Measurements from ENCODE around the gene CLEC4F.

Gene CLEC4F, protein sequence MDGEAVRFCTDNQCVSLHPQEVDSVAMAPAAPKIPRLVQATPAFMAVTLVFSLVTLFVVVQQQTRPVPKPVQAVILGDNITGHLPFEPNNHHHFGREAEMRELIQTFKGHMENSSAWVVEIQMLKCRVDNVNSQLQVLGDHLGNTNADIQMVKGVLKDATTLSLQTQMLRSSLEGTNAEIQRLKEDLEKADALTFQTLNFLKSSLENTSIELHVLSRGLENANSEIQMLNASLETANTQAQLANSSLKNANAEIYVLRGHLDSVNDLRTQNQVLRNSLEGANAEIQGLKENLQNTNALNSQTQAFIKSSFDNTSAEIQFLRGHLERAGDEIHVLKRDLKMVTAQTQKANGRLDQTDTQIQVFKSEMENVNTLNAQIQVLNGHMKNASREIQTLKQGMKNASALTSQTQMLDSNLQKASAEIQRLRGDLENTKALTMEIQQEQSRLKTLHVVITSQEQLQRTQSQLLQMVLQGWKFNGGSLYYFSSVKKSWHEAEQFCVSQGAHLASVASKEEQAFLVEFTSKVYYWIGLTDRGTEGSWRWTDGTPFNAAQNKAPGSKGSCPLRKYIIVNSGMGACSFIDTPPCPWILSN

DNA sequence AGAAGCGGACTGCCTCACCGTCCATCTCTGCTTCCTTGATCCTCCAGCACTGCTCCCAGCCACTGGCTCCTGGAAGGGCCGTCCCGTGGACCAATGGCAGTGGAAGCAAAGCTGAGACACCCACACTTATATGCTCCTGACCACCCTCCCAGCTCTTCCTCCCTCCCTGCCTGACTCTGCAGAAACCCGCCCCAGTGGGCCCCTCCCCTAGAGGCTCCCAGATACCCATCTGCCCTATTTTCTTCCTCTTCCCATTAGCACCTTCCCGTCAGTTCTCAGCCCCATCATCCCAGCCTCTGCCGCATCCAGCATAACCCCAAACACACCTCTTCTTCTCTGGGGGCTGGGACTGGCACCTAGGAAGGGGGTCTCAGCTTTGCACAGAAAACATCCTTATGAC, at the start of gene CLEC4F:
TSS of gene CLEC4F (minus strand) at position 101 of the 400 bp plus-strand sequence. CDS start at position 25, 76 bp downstream.
- no peaks in the 10 kb centered on the region for H3K36me3 Mint-ChIP-seq
- H3K27ac Mint-ChIP-seq = peak within 1 kb of the TSS; percentile 30
- no peaks in the 10 kb centered on the region for H3K9me3 Mint-ChIP-seq
- DNase-seq (ENCODE audit: low spot score in 2 of 2) (no peak), ATAC-seq (no peak)
- H3K4me3 Mint-ChIP-seq = no peak within 1 kb of the TSS
- peaks cover 17% of the 10 kb centered on the region for H3K4me1 Mint-ChIP-seq

DNA sequence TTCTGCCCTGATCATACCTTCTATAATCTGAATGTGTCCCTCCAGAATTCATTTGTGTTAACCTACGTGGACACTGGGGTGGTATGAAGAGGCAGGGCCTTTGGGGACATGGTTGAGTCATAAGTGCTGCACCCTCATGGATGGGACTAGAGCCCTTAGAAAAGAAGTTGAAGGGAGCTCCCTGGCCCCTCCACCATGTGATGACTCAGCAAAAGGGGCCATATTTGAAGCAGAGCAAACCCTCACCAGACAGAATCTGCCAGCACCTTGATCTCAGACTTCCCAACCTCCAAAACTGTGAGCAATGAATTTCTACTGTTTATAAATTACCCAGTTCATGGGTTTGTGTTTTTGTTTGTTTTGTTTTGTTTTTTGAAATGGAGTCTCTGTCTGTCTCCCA, 48.6 kb upstream of the CLEC4F start:
- Mint-ChIP-seq H3K36me3 (no peaks in the 10 kb centered on the region), H3K4me3 (no peak overlapping the region), H3K9me3 (no peaks in the 10 kb centered on the region), H3K4me1 (peaks cover 8% of the 10 kb centered on the region), H3K27ac (no peak overlapping the region)
- DNase-seq (ENCODE audit: low spot score in 2 of 2) (no peak), ATAC-seq (no peak)

DNA sequence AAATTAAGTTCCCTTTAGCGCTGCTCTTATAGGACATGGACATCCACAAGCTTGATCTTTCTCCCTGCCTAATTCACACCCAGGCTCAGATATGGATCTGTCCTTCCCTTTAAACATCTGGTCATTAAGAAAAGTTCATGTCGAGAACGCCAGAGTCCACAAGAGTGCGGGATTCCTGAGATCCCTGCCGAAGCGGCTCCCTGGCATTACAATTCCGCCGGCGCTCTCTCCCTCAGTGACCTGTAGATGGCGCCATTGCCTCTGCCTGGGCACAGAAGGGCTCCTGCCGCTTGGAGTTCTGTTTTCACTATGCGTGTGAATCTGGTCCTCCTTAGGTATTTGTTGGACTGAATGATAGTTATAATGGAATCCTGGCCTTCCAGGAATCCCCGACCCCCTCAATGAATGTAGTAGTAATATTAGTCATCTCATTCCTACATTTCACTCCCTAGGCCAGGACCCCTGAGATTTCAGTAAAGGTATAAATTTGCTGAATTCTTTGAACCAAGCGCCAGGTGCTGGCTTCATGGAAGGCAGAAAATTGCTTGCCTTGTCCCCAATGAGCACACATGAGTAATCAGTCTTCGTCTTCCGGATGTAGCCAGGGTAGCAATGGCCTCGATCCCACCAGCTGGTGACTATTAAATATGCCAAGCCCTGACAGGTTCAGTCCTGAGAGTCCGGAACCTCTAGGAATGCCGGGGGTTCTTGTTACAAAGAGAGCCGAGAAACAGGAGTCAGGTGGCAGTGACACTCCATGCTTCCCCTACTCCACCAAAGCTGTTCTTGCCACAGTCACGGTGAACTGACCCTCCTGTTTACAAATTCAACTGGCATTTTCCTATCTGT, 41.6 kb upstream of the CLEC4F start:
- H3K4me3 Mint-ChIP-seq = peak overlapping the region; percentile 22
- peaks cover 6% of the 10 kb centered on the region for H3K4me1 Mint-ChIP-seq
- DNase-seq (ENCODE audit: low spot score in 2 of 2) (peak; percentile 74 to 87), ATAC-seq (peak; percentile 79)
- H3K9me3 Mint-ChIP-seq = no peaks in the 10 kb centered on the region
- H3K36me3 Mint-ChIP-seq = no peaks in the 10 kb centered on the region
- peak overlapping the region; percentile 23 for H3K27ac Mint-ChIP-seq

DNA sequence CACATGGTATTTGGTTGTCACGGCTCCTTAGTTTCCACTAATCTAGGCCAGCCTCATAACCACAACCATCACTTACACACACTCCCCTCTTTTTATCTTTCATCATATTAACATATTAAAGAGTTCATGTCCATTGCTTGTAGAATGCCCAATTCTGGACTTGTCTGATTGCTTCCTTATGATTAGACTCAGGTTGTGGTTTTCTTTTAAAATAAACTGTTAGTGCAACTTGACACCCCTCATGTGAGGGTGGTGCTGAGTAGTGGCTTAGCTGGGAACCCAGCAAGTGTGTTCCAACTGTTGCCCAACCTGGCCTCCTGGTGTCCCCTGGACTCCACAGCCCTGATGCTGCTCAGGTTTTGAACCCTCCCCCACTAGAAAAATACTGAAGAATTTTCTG, 35.3 kb upstream of the CLEC4F start:
- Mint-ChIP-seq H3K4me3 (no peak overlapping the region), H3K9me3 (no peaks in the 10 kb centered on the region), H3K36me3 (no peaks in the 10 kb centered on the region), H3K4me1 (peaks cover 24% of the 10 kb centered on the region), H3K27ac (no peak overlapping the region)
- ATAC-seq (no peak), DNase-seq (ENCODE audit: low spot score in 2 of 2) (no peak)

- no peak for ATAC-seq
Measured at GRCh38 chr2:70854411-70854810, 34.0 kb upstream of the CLEC4F start.

GRCh38 chr2:70852824-70853223, 32.4 kb upstream of the CLEC4F start:
- Mint-ChIP-seq H3K4me1 (peaks cover 34% of the 10 kb centered on the region), H3K9me3 (no peaks in the 10 kb centered on the region), H3K4me3 (no peak overlapping the region), H3K27ac (no peak overlapping the region), H3K36me3 (no peaks in the 10 kb centered on the region)
- ATAC-seq = no peak
- no peak for DNase-seq (ENCODE audit: low spot score in 2 of 2)

More at GRCh38 chr2:70854411-70854810, 34.0 kb upstream of the CLEC4F start:
- H3K36me3 Mint-ChIP-seq = no peaks in the 10 kb centered on the region
- H3K4me3 Mint-ChIP-seq = no peak overlapping the region
- H3K27ac Mint-ChIP-seq = no peak overlapping the region
- DNase-seq (ENCODE audit: low spot score in 2 of 2) = no peak
- H3K4me1 Mint-ChIP-seq = peaks cover 33% of the 10 kb centered on the region
- H3K9me3 Mint-ChIP-seq = no peaks in the 10 kb centered on the region

DNA sequence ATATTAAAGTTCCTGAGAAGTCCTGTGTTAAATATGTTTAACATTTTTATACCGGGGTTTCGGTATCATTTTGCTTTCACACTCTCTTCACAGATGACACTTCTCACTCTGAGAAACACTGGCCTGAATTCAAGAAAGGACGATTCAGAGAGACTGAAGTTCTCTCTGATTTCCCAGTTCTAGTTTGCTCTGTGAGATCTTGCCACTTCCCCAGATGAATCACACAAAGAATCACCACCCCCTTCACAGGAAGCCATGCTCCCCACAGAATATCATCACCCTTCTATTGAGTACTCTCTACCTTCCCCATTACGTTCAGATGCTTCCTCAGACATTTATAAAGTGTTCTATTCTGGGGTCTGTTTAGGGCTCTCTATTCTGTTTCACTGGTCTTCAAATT, 31.3 kb upstream of the CLEC4F start:
- peaks cover 34% of the 10 kb centered on the region for H3K4me1 Mint-ChIP-seq
- ATAC-seq = peak; percentile 100
- peak overlapping the region; percentile 2 for H3K27ac Mint-ChIP-seq
- no peaks in the 10 kb centered on the region for H3K36me3 Mint-ChIP-seq
- no peaks in the 10 kb centered on the region for H3K9me3 Mint-ChIP-seq
- peak overlapping the region; percentile 35 for H3K4me3 Mint-ChIP-seq
- peak; percentile 12 to 67 for DNase-seq (ENCODE audit: low spot score in 2 of 2)

DNA sequence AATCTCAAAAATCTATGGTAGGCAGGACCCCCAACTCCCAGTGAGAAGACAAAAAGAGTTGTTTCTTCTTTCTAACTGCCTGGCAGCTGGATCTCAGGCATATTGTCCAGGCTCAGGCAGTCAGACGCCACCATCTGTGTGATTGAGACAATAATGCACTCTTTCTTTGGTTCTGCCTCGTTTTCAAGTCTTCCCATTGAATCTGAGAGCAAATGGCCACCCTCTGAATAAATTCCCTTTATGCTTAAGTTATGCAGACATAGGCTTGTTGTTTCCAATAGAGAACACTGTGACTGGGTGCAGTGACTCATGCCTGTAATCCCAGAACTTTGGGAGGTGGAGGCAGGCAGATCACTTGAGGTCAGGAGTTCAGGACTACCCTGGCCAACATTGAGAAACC, 30.5 kb upstream of the CLEC4F start:
- Mint-ChIP-seq H3K4me1 (peaks cover 34% of the 10 kb centered on the region), H3K36me3 (no peaks in the 10 kb centered on the region), H3K27ac (no peak overlapping the region), H3K4me3 (peak overlapping the region; percentile 35), H3K9me3 (no peaks in the 10 kb centered on the region)
- DNase-seq (ENCODE audit: low spot score in 2 of 2) (no peak), ATAC-seq (no peak)

GRCh38 chr2:70842401-70842800, 22.0 kb upstream of the CLEC4F start:
- Mint-ChIP-seq H3K4me3 (no peak overlapping the region), H3K9me3 (peaks cover 2% of the 10 kb centered on the region), H3K27ac (no peak overlapping the region), H3K4me1 (no peaks in the 10 kb centered on the region), H3K36me3 (no peaks in the 10 kb centered on the region)
- ATAC-seq = no peak
- DNase-seq (ENCODE audit: low spot score in 2 of 2) = no peak

DNA sequence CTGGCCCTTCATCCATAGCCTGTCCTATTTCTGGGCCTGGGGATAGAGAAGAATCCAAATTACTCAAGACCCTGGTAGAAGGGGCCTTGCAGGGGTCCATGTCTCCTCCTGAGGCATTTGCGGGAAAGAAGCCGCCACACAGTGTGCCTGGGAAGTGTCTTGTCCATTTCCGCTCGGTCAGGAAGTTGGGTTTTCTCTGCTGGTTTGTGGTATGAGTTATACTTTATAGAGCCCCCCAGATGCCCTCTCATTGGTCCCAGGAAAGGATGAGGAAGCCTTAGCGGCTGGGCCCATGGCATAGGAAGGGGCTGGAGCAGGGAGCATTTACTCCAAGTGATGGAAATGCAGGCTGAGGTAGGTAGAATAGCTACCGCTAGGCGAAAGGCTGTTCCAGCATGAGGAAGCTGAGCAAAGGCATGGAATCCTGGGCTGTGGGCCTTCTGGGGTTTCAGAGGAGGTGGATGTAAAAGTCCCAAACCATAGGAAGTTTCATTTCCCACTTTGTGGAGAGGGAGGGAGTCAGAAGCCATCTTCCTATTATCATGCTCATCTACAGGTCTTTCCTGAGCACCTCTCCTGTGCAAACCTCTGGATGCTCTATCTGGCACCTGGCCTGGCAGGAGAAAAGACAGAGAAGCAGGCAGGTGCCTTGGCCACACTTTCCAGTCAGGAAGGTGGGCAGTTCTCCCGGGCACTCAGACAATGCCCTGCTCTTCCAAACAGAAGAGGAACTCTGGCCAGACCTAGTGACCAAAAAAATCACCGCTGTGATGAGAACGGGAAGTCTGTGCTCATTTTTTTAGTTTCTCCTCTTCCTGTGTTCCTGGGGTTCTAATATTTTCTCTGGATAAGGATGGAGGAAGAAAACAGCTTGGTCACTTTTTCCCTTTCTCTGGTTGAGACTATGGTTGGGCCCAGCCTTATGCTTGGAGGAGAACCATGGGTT, 17.9 kb upstream of the CLEC4F start:
- ATAC-seq = no peak
- Mint-ChIP-seq H3K27ac (peak overlapping the region; percentile 24), H3K9me3 (peaks cover under 1% of the 10 kb centered on the region), H3K4me3 (no peak overlapping the region), H3K36me3 (no peaks in the 10 kb centered on the region), H3K4me1 (no peaks in the 10 kb centered on the region)
- no peak for DNase-seq (ENCODE audit: low spot score in 2 of 2)

GRCh38 chr2:70835643-70836042, 15.2 kb upstream of the CLEC4F start, which contains the start of gene CD207:
TSS of gene CD207 (minus strand) at chr2:70835816. CDS start at chr2:70835776, 40 bp downstream.
- Mint-ChIP-seq H3K36me3 (no peaks in the 10 kb centered on the region), H3K9me3 (no peaks in the 10 kb centered on the region), H3K4me3 (no peak within 1 kb of the TSS), H3K27ac (no peak within 1 kb of the TSS), H3K4me1 (no peaks in the 10 kb centered on the region)
- DNase-seq (ENCODE audit: low spot score in 2 of 2) (no peak), ATAC-seq (no peak)

GRCh38 chr2:70834881-70835280, 14.5 kb upstream of the CLEC4F start:
- Mint-ChIP-seq H3K36me3 (no peaks in the 10 kb centered on the region), H3K4me3 (no peak overlapping the region), H3K27ac (no peak overlapping the region), H3K9me3 (no peaks in the 10 kb centered on the region), H3K4me1 (no peaks in the 10 kb centered on the region)
- DNase-seq (ENCODE audit: low spot score in 2 of 2) = no peak
- no peak for ATAC-seq

- Mint-ChIP-seq H3K27ac (no peak overlapping the region), H3K36me3 (no peaks in the 10 kb centered on the region), H3K9me3 (no peaks in the 10 kb centered on the region), H3K4me1 (peaks cover under 1% of the 10 kb centered on the region), H3K4me3 (no peak overlapping the region)
- ATAC-seq (no peak), DNase-seq (ENCODE audit: low spot score in 2 of 2) (no peak)
Measured at GRCh38 chr2:70834106-70834505, 13.7 kb upstream of the CLEC4F start.

DNA sequence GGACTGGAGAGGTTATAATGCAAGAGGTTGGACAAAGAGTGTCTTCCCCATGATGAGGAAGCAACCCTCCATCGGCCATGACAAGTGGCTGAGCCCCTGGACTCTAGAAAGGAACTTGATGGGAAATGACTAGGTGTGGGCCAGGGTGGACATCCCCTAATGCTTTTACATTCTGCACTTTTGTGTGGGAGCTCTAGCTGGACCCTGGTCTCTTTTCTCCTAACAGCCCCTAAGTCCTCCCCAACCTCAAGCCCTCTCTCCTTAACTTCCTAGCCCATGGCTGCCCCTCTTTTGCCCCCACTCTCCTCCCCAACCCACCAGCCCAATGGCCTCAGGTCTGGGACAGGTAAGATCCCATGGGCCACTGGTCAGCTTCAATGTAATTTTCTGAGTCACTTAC, 12.8 kb upstream of the CLEC4F start:
- Mint-ChIP-seq H3K4me1 (peaks cover 5% of the 10 kb centered on the region), H3K9me3 (no peaks in the 10 kb centered on the region), H3K27ac (peak overlapping the region; percentile 39), H3K36me3 (no peaks in the 10 kb centered on the region), H3K4me3 (no peak overlapping the region)
- ATAC-seq = no peak
- no peak for DNase-seq (ENCODE audit: low spot score in 2 of 2)
